Chondrocyte (in vitro differentiated cells): ENCODE measurements around the gene NOP9. TPM values are rescaled to one million over a fixed set of nuclear protein-coding genes. Genes with fewer than 3 reads are reported as not detected.

Experiments
- DNase-seq: peaks from one replicate; pipeline ENCODE4 v3.0.0; 2021; ENCODE audit warnings: mixed read lengths, low spot score
- H3K27ac Mint-ChIP-seq: one replicate; pipeline ENCODE4 v1.8.0; 2021; ENCODE audit warnings: mild to moderate bottlenecking, moderate library complexity, mixed read lengths; ENCODE audit not compliant: unreplicated experiment
- H3K27me3 Mint-ChIP-seq: 2 replicates; pipeline ENCODE4 v1.8.0; 2021; ENCODE audit warnings: low read depth, mixed read lengths
- H3K36me3 Mint-ChIP-seq: 2 replicates; pipeline ENCODE4 v1.8.0; 2021; ENCODE audit warnings: low read depth, mixed read lengths
- H3K4me1 Mint-ChIP-seq: 2 replicates; pipeline ENCODE4 v1.8.0; 2021; ENCODE audit warnings: low read depth, mild to moderate bottlenecking, mixed read lengths
- H3K4me3 Mint-ChIP-seq: one replicate; pipeline ENCODE4 v1.8.0; 2021; ENCODE audit warnings: mild to moderate bottlenecking, moderate library complexity, mixed read lengths; ENCODE audit not compliant: unreplicated experiment
- H3K9me3 Mint-ChIP-seq: 2 replicates; pipeline ENCODE4 v1.8.0; 2021; ENCODE audit warnings: low read depth, mixed read lengths
- CTCF ChIP-seq: fragments of 200-600 bp; sonication (generic); IDR thresholded peaks from 2 replicates; pipeline ENCODE4 v1.5.0; 2021; ENCODE audit warnings: antibody characterized with exemption, mild to moderate bottlenecking, moderate library complexity
- total RNA-seq: library from RNA; stranded (reverse); gene quantifications from 3 replicates; pipeline ENCODE4 v1.2.1, GENCODE V29; 2021

Gene NOP9
- total RNA-seq, 1 donor from 2014 or later = 19.4 TPM

GRCh38 chr14:24261256-24261968 lies 38.2 kb upstream of the NOP9 start:
- Mint-ChIP-seq H3K36me3 (peaks cover 2% of the 10 kb centered on the region), H3K4me3 (no peak overlapping the region), H3K9me3 (no peaks in the 10 kb centered on the region), H3K4me1 (peaks cover 28% of the 10 kb centered on the region), H3K27ac (no peak overlapping the region), H3K27me3 (no peaks in the 10 kb centered on the region)
- no peak for TF ChIP-seq CTCF
- no peak for DNase-seq

GRCh38 chr14:24261969-24262327 lies 37.7 kb upstream of the NOP9 start:
- Mint-ChIP-seq H3K4me1 (peaks cover 23% of the 10 kb centered on the region), H3K9me3 (no peaks in the 10 kb centered on the region), H3K27me3 (no peaks in the 10 kb centered on the region), H3K4me3 (no peak overlapping the region), H3K27ac (no peak overlapping the region), H3K36me3 (peaks cover 7% of the 10 kb centered on the region)
- DNase-seq = no peak
- no peak for TF ChIP-seq CTCF

- no peaks in the 10 kb centered on the region for H3K9me3 Mint-ChIP-seq
- no peak within 1 kb of the TSS for H3K4me3 Mint-ChIP-seq
- H3K27ac Mint-ChIP-seq = no peak within 1 kb of the TSS
Measured at GRCh38 chr14:24262821-24263733, 36.6 kb upstream of the NOP9 start, which contains the start of gene TGM1. TSS of gene TGM1 (minus strand) at chr14:24263177. CDS start at chr14:24262352, 825 bp downstream.

GRCh38 chr14:24263848-24264247 lies 35.8 kb upstream of the NOP9 start:
- peaks cover 14% of the 10 kb centered on the region for H3K36me3 Mint-ChIP-seq
- H3K4me1 Mint-ChIP-seq = peaks cover 10% of the 10 kb centered on the region
- no peaks in the 10 kb centered on the region for H3K9me3 Mint-ChIP-seq
- no peak overlapping the region for H3K27ac Mint-ChIP-seq
- no peak for TF ChIP-seq CTCF
- DNase-seq = no peak
- no peaks in the 10 kb centered on the region for H3K27me3 Mint-ChIP-seq
- H3K4me3 Mint-ChIP-seq = no peak overlapping the region

More at GRCh38 chr14:24262821-24263733, 36.6 kb upstream of the NOP9 start, which contains the start of gene TGM1:
- Mint-ChIP-seq H3K36me3 (peaks cover 12% of the 10 kb centered on the region), H3K27me3 (no peaks in the 10 kb centered on the region), H3K4me1 (peaks cover 16% of the 10 kb centered on the region)
- DNase-seq = peak; percentile 81
- no peak for TF ChIP-seq CTCF

- no peak overlapping the region for H3K4me3 Mint-ChIP-seq
- DNase-seq = no peak
- peaks cover 6% of the 10 kb centered on the region for H3K4me1 Mint-ChIP-seq
- H3K36me3 Mint-ChIP-seq = peaks cover 14% of the 10 kb centered on the region
- no peaks in the 10 kb centered on the region for H3K9me3 Mint-ChIP-seq
- H3K27me3 Mint-ChIP-seq = no peaks in the 10 kb centered on the region
- TF ChIP-seq CTCF = no peak
- no peak overlapping the region for H3K27ac Mint-ChIP-seq
Measured at GRCh38 chr14:24264298-24264697, 35.4 kb upstream of the NOP9 start.
